ENCODE measurements around the gene GSK3A.

The GSK3A gene

GRCh38 chr19:42198676-42199439 lies 43.5 kb downstream of the GSK3A start:
- no peak for DNase-seq

- no peak for DNase-seq
Observed at GRCh38 chr19:42197375-42197817, 45.0 kb downstream of the GSK3A start.

GRCh38 chr19:42196011-42197001 lies 46.1 kb downstream of the GSK3A start:
- DNase-seq: no peak

- no peak for DNase-seq
Observed at GRCh38 chr19:42193706-42194105, 48.7 kb downstream of the GSK3A start.

- DNase-seq: no peak
Observed at GRCh38 chr19:42193294-42193693, 49.1 kb downstream of the GSK3A start.

GRCh38 chr19:42191855-42192254 lies 50.5 kb downstream of the GSK3A start:
- no peak for DNase-seq

GRCh38 chr19:42191330-42191729 lies 51.1 kb downstream of the GSK3A start:
- no peak for DNase-seq

- no peak for DNase-seq
Observed at GRCh38 chr19:42189133-42189532, 53.3 kb downstream of the GSK3A start.

- no peak for DNase-seq
Observed at GRCh38 chr19:42188665-42189064, 53.7 kb downstream of the GSK3A start.

- DNase-seq: no peak
Observed at GRCh38 chr19:42185277-42185676, 57.1 kb downstream of the GSK3A start.

- peak; percentile 77 for DNase-seq
Observed at GRCh38 chr19:42184401-42184861, 58.0 kb downstream of the GSK3A start.

Data from right hindlimb (tissue), 1 donor.